NK-92 treated with Interleukin-12 subunit alpha and Interleukin-12 subunit beta, amount 100 ng/mL, for 24 hours (cell line): ENCODE measurements around the gene IGDCC3.

Source experiments
- DNase-seq: peaks from one replicate; lab custom pipeline; 2025; lab: John Stamatoyannopoulos, UW

The IGDCC3 gene

DNA sequence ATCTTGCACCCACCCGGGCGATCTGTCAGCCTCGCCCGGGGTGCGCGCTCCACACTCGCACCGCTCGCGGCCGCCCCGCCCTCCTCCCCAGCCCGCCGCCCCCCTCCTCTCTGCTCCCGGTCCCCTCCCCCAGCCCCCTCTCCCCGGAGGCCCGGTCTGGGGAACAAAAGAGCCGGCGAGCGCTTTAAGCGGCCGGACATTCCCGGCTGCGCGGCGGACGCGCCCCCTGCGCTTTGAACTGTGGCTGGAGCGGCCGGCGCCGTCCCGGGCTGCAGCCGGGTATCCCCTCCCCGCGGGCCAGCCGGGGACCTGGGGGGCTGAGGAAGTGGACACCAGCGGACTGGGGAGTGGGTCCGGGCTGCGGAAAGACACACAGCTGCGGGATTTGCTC lies at the start of gene IGDCC3:
TSS of gene IGDCC3 (minus strand) at position 27 of the 391 bp plus-strand sequence. CDS start 214 bp downstream, outside the sequence.
- DNase-seq: no peak

DNA sequence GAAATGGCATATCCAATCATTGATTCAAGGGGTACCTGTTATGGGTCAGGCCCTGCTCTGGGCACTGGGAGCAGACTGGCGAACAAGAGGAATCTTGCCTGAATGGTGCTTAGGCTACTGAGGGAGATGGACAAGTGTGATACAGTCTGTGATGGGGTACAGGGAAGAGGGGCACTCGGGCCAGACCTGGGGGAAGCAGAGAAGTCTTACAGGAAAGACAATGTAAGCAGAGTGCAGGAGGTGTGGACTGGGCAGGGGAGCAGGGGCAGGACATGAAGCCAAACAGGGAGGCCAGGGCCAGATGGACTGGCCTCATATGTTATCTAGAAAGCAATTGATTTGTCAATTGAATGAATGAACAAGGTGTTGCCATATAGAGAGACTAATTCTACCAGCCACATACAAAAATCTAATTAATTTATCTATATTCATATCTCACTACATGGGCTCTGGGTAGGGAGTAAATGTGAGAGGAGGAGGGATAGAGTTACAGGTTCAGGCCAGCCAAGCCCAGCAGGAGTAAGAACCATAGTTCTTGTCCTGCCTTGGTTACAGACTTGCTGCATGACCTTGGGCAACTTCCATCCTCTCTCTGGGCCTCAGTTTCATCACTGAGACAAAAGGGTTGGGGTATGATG lies 48.5 kb upstream of the IGDCC3 start:
- no peak for DNase-seq

DNA sequence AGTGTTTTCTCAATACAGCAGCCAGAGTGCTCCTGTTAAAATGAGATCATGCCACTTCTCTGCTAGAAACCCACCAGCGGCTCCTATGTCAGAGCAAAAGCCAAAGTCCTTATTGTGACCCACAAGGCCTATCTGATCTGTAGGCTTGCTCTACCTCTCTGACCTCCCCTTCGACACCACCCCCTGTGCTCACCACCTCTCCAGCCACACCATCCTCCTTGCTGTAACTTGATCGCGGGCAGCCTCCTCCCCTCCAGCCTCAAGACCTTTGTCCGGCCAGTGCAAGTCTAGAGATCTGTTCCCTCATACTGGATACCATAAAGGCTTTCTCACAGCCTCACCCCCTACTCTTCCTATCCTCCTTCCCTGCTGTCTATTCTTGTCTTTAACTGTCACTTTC lies 46.9 kb upstream of the IGDCC3 start:
- DNase-seq: no peak

DNA sequence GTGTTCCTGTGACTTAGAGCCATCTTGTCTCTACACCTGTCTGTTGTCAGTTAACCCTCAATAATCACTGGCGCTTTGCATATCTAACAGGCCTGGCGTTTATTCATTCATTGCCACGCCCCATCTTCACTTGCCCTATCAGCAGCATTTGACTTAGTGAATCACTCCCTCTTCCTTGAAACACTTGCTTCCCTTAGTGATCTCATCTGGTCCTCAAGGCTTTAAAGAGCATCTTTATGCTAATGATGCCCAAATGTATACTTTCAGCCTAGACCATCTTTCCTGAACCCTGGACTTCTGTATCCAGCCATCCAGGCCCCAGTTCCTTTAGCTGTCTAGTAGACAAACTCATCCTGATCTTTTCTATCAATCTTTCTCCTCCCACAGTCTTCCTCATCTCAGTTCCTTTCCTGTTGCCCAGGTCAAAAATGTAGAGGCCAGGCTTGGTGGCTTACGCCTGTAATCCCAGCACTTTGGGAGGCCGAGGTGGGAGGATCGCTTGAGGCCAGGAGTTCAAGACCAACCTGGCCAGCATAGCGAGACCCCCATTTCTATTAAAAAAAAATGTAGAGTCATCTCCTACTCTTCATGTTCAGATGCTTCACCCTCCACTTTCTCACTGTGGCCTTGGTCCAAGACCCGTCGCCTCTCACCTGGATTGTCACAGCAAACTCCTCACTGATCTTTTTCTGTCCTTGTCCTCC lies 46.3 kb upstream of the IGDCC3 start:
- no peak for DNase-seq

DNA sequence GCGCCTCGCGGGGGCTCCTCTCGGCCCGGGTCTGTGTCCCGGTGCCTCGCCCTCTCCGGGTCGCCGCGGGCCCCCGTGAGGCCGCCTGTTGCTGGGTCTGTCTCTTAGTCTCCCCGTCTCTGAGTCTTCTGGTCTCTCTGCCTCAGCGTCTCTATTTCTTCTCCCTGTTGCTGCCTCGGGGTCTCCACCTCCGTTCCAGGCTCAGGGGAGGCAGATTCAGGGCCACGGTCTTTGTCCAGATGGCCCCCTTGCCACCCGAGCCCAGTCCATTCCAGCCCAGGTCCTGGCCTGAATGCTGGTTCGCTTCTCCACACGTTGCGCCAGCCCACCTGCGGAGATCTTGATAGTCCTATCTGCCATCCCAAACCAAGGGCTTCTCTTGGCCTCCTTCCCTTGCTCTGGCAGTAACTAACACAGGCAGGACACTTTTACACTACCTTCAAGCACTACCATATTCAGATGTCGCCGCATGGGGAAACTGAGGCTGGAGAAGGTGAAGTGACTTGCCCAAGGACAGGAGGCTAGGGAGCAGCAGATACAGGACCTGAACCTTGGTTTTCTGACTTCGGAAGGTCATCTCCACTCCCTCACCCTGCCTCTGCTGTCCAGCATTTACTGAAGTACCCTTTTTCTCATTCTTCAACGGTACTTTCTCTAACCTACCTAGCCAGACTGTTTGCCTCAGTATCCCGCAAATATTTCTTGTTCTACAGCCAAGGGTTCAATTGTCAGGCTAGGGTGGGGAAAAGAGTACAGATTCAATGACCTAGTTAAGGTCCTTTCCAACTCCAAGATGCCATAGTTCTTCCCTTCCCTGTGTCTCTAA lies 45.6 kb upstream of the IGDCC3 start:
- DNase-seq: no peak

DNA sequence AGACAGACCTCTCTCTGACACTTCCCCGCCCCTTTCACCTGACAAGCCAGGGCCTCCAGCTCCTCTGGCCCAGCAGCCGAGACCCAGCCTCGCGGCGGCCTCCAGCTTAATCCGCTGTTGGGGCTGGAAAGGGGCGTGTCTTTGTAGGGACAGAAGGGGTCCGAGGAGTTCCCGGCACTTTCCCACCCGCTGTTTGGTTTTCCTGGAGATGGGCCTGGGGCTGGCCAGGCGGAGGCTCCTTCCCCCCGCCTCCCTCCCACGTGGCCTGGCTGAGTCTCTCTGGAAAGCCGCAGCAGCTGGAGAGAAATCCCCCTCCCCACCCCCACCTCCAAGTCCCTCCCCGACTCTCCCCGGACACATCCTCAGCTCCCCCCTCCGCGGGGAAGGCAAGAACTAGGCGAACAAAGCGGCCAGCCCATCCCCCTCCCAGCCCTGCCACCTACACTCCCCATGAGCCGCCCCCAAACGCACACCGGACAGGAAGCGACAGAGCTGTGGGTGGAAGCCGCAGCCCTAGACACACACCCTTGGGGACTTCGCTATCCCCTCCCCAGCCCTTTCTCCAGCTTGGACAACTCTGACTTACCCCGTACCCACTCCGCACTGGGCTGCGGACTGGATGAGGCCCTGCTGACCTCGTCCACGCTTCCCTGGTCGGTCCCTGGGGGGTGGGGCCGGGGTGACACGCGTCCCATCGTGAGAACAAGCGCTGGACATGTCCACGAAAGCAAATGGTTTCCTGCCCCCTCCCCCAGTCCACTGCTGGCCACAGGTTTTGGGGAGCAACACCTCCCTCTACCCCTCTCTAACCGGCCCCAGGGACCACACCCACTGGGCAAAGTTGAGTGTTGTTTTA lies 43.8 kb upstream of the IGDCC3 start:
- DNase-seq: no peak

DNA sequence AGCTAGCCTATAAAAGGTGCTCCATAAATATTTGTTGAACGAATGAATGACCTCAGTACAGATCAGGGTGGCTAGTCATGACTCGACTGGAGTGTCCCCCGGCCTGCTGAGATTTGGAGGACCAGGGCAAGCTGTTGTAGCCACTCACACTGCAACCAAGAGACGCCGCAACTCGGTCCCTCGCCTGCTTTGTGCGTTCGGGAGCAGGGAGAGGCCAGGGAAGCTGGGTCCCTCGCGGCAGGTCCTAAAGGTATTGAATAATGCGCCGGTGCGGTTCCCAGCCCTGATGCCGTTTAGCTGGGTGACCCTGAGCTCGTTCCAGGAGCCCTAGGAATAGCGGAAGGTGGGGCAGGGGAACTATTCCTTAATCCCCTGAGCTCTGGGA lies 43.2 kb upstream of the IGDCC3 start:
- no peak for DNase-seq

DNA sequence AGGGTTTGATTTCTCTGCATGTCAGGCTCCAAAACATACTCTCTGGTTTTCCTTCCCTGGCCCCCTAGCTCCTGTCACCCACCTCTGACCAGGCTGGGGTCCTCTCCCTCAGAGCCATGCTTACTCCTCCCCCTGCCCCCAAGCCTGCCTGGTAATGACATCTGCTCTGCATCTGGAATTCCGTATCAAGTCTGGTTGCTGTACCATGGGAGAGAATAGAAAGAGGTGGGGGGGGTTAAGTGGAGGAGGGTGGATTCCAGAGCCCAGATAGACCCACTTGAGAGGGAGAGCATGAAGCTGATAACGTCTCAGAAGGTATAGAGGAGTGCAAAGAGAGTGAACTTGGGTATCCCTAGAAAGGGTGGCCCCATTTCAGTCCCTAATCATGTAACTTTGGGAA lies 40.8 kb upstream of the IGDCC3 start:
- DNase-seq: no peak

DNA sequence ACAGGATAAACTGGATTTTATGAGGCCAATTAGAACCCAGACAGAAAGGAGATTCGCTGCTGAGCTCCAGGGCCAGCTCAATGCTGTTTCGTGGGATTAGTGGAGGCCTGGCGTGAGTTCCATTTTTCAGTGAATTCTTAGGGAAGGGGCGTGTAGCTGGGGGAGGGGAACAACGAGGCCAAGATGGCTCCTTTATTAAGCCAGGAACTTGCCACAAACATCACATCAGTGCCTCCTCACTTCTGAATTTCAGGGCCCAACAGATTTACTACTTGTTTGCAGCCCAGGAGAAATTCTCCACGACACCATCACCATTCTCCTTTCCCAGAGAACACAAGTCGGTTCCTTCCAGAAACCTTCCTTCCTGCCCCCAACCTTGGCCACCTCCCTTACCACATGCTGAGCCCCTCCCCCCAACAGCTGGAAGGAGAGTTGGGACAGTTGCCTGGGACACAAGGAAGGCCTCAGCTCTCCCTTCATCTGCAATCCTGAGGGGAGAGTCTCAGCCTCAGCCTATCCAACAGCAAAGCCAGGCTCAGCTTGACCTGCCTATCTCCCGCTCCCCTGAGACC lies 39.1 kb upstream of the IGDCC3 start:
- no peak for DNase-seq

DNA sequence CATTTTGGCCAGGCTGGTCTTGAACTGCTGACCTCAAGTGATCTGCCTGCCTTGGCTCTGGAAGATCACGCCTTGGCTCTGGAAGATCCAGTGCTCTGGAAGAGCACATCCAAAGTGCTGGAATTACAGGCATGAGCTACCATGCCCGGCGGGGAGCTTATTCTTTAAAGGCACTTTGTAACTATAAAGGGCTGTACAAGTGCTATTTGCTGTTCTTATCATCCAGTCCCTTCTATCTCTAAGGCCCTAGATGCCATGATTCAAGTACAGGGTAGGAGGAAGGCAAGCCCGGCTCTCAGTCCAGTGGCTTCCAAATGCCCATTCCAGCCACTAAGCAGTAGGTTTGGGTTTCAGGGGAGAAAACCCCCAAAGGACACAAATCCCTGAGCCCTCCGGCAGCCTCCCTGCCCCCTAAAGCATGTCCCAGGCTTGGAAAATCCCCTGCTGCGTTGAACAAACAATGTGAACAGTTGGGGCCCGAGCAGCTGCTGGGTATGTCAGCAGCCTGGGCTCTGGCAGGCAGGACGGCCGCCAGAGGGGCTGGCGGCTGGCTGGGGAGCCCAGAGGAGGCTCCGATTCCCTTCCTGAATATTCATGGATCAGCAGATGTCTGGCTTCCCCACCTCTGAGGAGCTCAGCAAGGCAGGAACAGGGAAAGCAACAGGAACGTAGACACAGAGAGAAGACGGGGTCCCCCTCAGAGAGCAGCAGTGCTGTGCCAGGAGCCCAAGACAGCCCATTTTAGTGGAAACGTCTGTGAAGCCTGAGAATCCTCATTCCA lies 37.2 kb upstream of the IGDCC3 start:
- no peak for DNase-seq

DNA sequence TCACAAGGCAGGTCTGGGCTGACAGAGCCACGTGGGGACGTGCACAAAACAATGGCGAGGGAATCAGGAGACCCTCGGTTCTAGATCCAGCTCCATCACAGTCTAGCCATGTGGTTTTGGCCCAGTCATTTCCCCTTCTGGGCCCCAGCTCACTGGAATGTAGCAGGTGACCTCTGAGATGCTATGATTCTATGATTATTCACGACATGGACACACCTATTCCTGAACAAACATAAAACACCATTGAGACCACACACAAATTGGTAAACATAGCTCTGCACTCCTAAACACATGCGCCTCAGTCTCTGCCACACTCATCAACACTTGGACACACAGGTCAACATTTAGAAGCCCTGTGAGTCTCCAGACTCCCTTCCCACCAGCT lies 36.0 kb upstream of the IGDCC3 start:
- DNase-seq: no peak

DNA sequence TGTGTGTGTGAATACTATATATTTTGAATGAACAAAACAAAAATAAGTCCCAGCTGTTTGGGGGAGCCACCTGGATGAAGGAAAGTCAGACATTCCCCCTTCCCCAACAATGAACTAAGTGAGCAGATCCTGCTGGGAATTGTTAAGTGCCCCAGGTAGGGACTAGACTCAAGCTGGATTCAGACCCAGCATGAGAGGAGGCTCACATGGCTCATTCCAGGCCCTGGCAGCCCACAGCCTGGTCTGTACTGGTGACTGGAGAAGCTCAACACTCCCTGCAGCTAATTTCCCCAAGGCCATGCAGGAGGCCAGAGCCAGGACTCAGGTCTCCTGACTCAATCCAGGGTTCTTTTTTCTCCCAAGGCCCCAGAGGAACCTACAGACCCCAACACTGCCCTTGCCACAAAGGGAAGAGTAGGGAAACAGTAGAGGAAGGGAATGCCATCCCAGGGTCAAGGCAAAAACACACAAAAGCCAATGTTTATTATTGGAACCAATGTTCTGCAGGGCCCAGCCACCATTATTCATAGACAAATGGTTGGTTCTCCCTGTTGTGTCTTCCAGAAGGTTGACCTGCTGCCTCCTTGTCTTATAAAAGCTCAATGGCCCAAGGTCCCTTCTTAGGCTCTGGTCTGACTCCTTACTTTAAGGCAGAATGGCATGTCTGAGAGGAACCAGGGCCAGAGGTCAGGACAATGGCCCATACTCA lies 35.4 kb upstream of the IGDCC3 start:
- DNase-seq: no peak

DNA sequence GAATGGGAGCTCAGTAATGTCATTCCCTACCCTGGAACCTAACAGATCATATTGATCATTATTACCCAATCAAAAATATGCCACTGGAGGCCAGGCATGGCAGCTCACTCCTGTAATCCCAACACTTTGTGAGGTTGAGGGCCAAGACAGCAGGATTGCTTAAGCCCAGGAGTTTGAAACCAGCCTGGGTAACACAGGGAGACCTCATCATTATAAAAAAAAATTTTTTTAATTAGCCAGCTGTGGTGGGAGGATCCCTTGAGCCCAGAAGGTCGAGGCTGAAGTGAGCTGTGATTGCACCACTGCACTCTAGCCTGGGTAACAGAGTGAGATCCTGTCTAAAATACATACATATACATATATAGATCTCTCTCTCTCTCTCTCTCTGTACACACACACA lies 34.8 kb upstream of the IGDCC3 start:
- no peak for DNase-seq

DNA sequence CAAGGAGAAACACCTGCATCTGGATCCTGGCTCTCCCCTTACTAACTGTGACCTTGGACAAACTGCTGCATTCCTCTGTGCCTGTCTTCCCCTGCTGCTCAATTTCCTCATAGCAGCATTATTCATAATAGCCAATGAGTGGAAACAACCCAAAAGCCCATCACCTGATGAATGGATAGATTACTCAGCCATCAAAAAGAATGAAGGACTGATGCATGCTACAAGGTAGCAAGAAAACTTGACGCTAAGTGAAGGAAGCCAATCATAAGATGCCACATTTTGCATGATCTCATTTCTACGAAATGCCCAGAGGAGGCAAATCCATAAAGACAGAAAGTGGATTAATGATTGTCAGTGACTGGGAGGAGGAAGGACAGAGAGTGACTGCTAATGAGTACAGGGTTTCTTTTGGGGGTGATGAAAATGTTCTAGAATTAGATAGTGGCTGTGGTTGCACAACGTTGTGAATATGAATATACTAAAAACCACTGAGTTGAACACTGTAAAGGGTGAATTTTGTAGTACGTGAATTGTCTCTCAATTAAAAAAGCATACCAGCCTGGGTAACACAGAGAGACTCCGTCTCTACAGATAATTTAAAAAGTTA lies 33.8 kb upstream of the IGDCC3 start:
- DNase-seq: no peak

DNA sequence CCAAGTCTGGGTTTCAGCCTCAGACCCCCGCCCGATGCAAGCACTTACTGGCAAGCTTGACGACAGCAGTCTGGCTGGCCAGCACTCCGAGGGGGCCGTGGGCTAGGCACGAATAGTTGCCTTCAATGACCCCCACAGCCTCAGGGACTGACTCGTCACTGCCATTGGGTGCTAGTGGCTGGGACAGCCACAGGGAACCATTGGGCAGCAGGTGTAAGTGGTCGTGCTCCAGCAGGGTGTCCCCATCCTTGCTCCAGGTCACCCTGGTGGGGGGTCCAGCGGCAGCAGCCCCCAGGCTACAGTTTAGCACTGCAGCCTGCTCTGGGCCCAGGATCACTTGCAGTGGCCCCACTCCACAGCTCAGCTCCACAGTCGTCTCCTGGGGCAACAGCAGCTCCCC lies 33.2 kb upstream of the IGDCC3 start:
- no peak for DNase-seq

DNA sequence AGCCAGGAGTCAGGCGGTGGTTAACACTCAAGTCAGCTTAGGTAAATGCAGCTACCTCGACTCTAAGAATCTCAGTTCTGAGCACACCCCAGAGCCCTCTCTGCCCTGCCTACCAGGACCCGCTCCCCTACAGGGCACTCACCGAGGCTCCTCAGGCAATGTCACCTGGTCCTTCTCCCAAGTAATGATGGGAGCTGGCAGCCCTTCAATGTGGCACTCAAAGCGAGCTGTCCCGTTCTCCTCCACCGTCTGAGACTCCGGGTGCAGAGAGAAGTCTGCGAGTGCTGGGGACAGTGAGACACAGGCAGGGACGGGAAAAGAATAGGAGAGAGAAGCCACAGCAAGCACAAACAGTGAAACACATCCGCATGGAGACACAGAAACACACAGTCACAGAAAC lies 32.2 kb upstream of the IGDCC3 start:
- DNase-seq: no peak

DNA sequence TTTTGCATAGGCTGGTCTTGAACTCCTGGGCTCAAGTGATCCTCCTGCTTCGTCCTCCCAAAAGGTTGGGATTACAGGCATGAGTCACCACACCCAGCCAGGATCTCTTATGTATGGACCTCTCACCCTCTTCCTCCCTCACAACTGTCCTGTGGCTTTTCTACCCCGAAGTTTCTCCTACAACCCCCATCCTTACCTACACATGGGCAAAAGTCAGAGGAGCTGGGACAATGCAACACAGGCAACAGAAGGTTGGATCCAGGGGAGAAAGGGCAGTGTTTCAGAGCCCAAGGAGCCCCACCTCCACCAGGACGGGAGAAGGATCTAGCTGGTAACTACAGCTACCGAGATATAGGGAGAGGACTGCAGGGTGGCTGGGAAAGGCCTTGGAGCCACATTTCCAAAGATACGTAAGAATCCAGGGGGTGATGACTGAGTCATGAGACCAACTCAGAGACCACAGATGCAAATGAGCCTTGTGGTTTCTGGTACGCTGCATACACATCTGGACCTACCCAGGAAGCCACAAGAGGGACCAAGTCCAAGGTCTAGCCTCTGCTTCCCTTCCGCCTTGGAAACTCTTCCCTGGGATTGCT lies 31.3 kb upstream of the IGDCC3 start:
- no peak for DNase-seq

DNA sequence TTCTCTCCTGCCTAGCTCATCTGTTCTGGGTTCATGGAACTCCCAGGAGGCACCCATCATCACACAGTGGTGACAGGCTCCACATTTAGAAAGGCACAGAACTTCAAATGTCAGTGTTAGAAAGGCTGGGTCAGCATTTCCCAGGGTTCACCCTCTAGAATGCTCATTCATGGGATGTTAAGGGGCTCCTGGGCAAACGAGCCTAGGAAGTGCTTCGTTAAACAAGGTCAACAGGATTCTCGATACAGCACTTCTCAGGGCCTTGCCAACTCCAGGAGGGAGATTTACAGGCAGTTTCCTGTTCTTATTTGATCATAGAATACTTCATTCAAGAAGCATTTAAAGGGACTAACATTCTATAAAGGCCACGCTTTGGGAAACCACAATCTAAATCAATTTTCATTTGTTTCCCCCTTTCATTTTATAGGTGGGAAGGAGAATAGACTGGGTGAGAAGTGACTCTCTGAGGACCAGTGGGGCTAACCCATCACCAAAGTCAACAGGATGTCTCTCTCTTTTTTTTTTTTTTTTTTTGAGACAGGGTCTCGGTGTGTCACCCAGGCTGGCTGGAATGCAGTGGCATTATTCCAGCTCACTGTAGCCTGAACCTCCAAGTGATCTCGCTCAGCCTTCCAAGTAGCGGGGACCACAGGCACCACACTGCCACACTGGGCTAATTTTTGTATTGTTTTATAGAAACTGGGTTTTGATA lies 30.7 kb upstream of the IGDCC3 start:
- DNase-seq: no peak

DNA sequence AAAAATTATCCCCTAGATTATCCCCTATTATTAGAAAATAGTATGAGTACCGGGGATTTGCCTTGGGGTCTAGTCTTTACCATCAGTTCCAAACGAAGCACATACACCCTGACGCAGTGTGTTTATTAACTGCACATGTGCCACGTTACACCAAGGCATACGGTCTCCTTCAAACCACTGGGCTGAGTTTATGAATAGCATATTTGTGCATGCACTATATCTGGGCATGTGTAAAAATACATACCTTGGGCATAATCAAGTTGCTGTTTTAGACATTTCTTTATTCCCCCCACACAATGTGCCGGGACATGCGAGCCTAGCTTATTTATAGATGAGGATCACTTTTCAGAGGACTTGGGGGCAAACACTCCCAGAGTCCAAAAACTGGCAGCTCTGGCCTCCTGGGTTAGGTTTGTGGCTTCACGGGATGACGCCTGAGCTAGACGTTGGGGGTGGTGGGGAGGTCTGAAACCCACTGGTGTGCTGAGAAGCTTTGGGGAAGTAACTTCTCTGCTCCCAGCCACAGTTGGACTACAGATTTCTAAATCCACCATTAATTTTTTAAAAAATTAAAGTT lies 28.7 kb upstream of the IGDCC3 start:
- no peak for DNase-seq
